Endothelial cell (in vitro differentiated cells): ENCODE data around the gene MTHFSD. TPM values are rescaled to one million over a fixed set of nuclear protein-coding genes. Genes with fewer than 3 reads are reported as not detected.

ENCODE experiments used
- DNase-seq: peaks from one replicate; pipeline ENCODE4 v3.0.0; 2021; ENCODE audit warnings: low spot score
- H3K27ac Mint-ChIP-seq: one replicate; pipeline ENCODE4 v1.8.0; 2021; ENCODE audit warnings: mixed read lengths, inconsistent platforms; ENCODE audit not compliant: unreplicated experiment
- H3K27me3 Mint-ChIP-seq: one replicate; pipeline ENCODE4 v1.8.0; 2021; ENCODE audit warnings: mild to moderate bottlenecking, moderate library complexity, mixed read lengths, inconsistent platforms; ENCODE audit not compliant: unreplicated experiment
- H3K36me3 Mint-ChIP-seq: one replicate; pipeline ENCODE4 v1.8.0; 2021; ENCODE audit warnings: mild to moderate bottlenecking, low read depth, mixed read lengths, inconsistent platforms; ENCODE audit not compliant: unreplicated experiment
- H3K4me1 Mint-ChIP-seq: one replicate; pipeline ENCODE4 v1.8.0; 2021; ENCODE audit warnings: mild to moderate bottlenecking, mixed read lengths, inconsistent platforms; ENCODE audit not compliant: unreplicated experiment
- H3K4me3 Mint-ChIP-seq: one replicate; pipeline ENCODE4 v1.8.0; 2021; ENCODE audit warnings: mild to moderate bottlenecking, mixed read lengths, inconsistent platforms; ENCODE audit not compliant: unreplicated experiment
- H3K9me3 Mint-ChIP-seq: one replicate; pipeline ENCODE4 v1.8.0; 2021; ENCODE audit warnings: mixed read lengths, inconsistent platforms; ENCODE audit not compliant: unreplicated experiment
- total RNA-seq: library from RNA; stranded (reverse); fragmentation: NEBNext Ultra II Directional; extraction: Animal tissue kit (Norgen Biotek cat#: 25700); gene quantifications from one replicate; pipeline ENCODE4 v1.2.1, GENCODE V29; 2021; ENCODE audit not compliant: unreplicated experiment
- TF ChIP-seq, protein P1 (sequence below): fragments of 200-600 bp; sonication (generic); IDR thresholded peaks from one replicate; pipeline ENCODE4 v1.5.0; 2021; ENCODE audit warnings: antibody characterized with exemption; ENCODE audit not compliant: unreplicated experiment

MTHFSD gene
- total RNA-seq, 1 donor from 2014 or later: 30.6 TPM

DNA sequence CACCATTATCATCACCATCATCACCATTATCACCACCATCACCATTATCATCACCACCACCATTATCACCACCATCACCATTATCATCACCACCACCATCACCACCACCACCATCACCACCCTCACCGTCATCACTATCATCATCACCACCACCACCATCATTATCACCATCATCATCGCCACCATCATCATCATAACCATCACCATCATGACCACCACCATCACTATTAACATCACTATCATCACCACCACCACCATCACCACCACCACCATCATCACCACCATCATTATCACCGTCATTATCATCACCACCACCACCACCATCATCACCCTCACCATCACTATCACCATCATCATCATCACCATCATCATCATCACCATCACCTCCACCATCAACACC, 32.5 kb upstream of the MTHFSD start:
- H3K27me3 Mint-ChIP-seq: peaks cover 3% of the 10 kb centered on the region

GRCh38 chr16:86585821-86586611, 31.0 kb upstream of the MTHFSD start:
- Mint-ChIP-seq H3K4me3 (no peak overlapping the region), H3K27me3 (peaks cover 5% of the 10 kb centered on the region), H3K9me3 (no peaks in the 10 kb centered on the region), H3K4me1 (peaks cover 3% of the 10 kb centered on the region), H3K27ac (no peak overlapping the region), H3K36me3 (no peaks in the 10 kb centered on the region)
- no peak for DNase-seq
- TF ChIP-seq, protein P1, sequence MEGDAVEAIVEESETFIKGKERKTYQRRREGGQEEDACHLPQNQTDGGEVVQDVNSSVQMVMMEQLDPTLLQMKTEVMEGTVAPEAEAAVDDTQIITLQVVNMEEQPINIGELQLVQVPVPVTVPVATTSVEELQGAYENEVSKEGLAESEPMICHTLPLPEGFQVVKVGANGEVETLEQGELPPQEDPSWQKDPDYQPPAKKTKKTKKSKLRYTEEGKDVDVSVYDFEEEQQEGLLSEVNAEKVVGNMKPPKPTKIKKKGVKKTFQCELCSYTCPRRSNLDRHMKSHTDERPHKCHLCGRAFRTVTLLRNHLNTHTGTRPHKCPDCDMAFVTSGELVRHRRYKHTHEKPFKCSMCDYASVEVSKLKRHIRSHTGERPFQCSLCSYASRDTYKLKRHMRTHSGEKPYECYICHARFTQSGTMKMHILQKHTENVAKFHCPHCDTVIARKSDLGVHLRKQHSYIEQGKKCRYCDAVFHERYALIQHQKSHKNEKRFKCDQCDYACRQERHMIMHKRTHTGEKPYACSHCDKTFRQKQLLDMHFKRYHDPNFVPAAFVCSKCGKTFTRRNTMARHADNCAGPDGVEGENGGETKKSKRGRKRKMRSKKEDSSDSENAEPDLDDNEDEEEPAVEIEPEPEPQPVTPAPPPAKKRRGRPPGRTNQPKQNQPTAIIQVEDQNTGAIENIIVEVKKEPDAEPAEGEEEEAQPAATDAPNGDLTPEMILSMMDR: no peak

More for the DNA sequence above, 32.5 kb upstream of the MTHFSD start:
- Mint-ChIP-seq H3K36me3 (peaks cover 5% of the 10 kb centered on the region), H3K9me3 (no peaks in the 10 kb centered on the region), H3K4me3 (no peak overlapping the region), H3K27ac (no peak overlapping the region), H3K4me1 (peaks cover 11% of the 10 kb centered on the region)
- TF ChIP-seq, protein P1: no peak
- DNase-seq: no peak

DNA sequence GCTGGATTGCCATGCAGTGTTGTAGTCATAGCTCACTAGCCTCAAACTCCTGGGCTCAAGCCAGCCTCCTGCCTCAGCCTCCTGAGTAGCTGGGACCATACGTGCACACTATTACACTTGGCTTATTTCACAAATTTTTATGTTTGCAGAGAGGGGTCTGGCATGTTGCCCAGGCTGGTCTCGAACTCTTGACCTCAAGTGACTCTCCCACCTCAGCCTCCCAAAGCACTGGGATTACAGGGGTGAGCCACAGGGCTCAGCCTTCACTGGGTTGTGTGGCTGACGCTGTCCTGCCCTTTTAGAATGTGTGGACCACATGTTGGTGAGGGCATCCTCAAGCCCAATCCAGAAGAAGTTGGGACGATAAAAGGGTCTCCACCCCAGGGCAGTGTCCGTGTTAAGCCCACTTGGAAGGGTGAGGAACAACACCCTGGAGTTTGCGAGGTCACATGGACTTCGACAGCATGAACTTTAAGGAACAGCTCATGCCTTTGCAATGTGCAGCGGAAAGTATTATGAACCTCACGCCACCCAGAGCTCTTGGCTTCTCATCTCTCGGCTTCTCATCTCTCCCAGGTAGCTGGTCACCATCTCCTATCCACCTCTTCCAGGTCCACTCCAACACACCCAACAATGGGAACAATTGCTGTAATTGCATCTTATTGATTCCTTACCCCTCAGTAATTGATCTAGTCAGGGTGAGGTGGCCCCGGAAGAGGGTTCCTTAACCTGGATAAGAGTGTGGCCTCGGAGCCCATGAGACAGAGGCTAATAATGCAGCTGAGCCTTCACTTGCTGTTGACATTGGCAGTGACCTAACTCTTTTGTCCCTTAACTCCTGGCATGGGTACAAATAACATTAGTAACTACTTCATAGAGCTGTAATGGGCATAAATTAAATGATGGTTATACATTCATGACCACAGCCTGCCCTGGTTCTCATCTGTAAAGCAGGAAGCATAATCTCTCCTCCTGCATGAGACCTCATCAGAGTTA, 30.0 kb upstream of the MTHFSD start:
- Mint-ChIP-seq H3K27me3 (peaks cover 5% of the 10 kb centered on the region), H3K9me3 (no peaks in the 10 kb centered on the region), H3K36me3 (no peaks in the 10 kb centered on the region), H3K27ac (no peak overlapping the region), H3K4me3 (no peak overlapping the region), H3K4me1 (peaks cover 8% of the 10 kb centered on the region)
- TF ChIP-seq, protein P1: no peak
- no peak for DNase-seq

GRCh38 chr16:86584071-86584685, 29.1 kb upstream of the MTHFSD start:
- no peak for DNase-seq
- Mint-ChIP-seq H3K27ac (no peak overlapping the region), H3K4me1 (peaks cover 14% of the 10 kb centered on the region), H3K36me3 (no peaks in the 10 kb centered on the region), H3K9me3 (no peaks in the 10 kb centered on the region), H3K4me3 (no peak overlapping the region), H3K27me3 (peaks cover 6% of the 10 kb centered on the region)
- TF ChIP-seq, protein P1: no peak
